HepG2 (cell line): ENCODE measurements around the gene ARHGEF39. TPM values are rescaled to one million over a fixed set of nuclear protein-coding genes. Genes with fewer than 3 reads are reported as not detected.

Experiments used
- CBX2 ChIP-seq, 2 experiments: fragments of 200-600 bp in 1 of 2; sonication (generic); formaldehyde crosslinking in 1 of 2; IDR thresholded peaks; 2 replicates each; pipeline versions ENCODE4 v1.7.0 to v1.8.1; 2018 to 2022; ENCODE audit warnings: low read depth in 2 of 2, low read length in 1 of 2, mild to moderate bottlenecking in 1 of 2, missing genetic modification reagents in 1 of 2
- FOXM1 ChIP-seq: sonication (generic); formaldehyde crosslinking; IDR thresholded peaks from 2 replicates; pipeline ENCODE4 v1.5.0; 2020; ENCODE audit warnings: missing genetic modification reagents
- ZFYVE20 ChIP-seq: sonication (generic); formaldehyde crosslinking; IDR thresholded peaks from 2 replicates; pipeline ENCODE4 v1.8.0; 2023; ENCODE audit warnings: low read depth, mild to moderate bottlenecking, moderate library complexity, missing genetic modification reagents, borderline replicate concordance
- ZKSCAN8 ChIP-seq: IDR thresholded peaks from 2 replicates; pipeline ENCODE4 v1.6.1; 2016; ENCODE audit warnings: borderline replicate concordance, missing genetic modification reagents, missing compliant biosample characterization
- ZNF207 ChIP-seq: fragments of 450-650 bp; IDR thresholded peaks from 2 replicates; pipeline ENCODE4 v1.6.1; 2016; ENCODE audit warnings: antibody characterized with exemption, borderline replicate concordance
- ZNF253 ChIP-seq: sonication (generic); formaldehyde crosslinking; IDR thresholded peaks from 2 replicates; pipeline ENCODE4 v1.8.0; 2022; ENCODE audit warnings: mild to moderate bottlenecking, missing genetic modification reagents, borderline replicate concordance
- polyA plus RNA-seq, 8 experiments: library from polyadenylated mRNA; depleted of rRNA in 3 of 8; stranded (reverse) in 7 of 8; unstranded in 1 of 8; fragments of >200 nt; fragmentation: Illumina TruSeq in 4 of 8; extraction: Trizol in 4 of 8; gene quantifications; 2 replicates each; pipeline versions ENCODE4 v1.2.1 to v1.2.3, GENCODE V29; 2011 to 2016; ENCODE audit warnings: low read depth in 4 of 8, missing spikeins in 1 of 8, mixed read lengths in 1 of 8; ENCODE audit not compliant: insufficient read depth in 1 of 8
- total RNA-seq, 5 experiments: library from RNA; depleted of rRNA; stranded (reverse); fragments of >200 nt; fragmentation: Illumina TruSeq; extraction: Trizol; gene quantifications; 2 replicates each; pipeline ENCODE4 v1.2.3, GENCODE V29; 2016; ENCODE audit warnings: low read depth in 1 of 5
- TF ChIP-seq, protein P1 (sequence below): sonication (generic); formaldehyde crosslinking; IDR thresholded peaks from 2 replicates; pipeline ENCODE4 v1.4.0; 2020; ENCODE audit warnings: missing genetic modification reagents
- TF ChIP-seq, protein P2 (sequence below): sonication (generic); formaldehyde crosslinking; IDR thresholded peaks from 2 replicates; pipeline ENCODE4 v1.4.0; 2020; ENCODE audit warnings: mild to moderate bottlenecking, missing genetic modification reagents
- TF ChIP-seq, protein P3 (sequence below): sonication (generic); formaldehyde crosslinking; IDR thresholded peaks from 2 replicates; pipeline ENCODE4 v1.4.0; 2020; ENCODE audit warnings: low read depth, mild to moderate bottlenecking, missing genetic modification reagents
- TF ChIP-seq, protein P4 (sequence below): sonication (generic); formaldehyde crosslinking; IDR thresholded peaks from 2 replicates; pipeline ENCODE4 v1.4.0; 2020; ENCODE audit warnings: mild to moderate bottlenecking, missing genetic modification reagents

Gene ARHGEF39
- total and polyA plus RNA-seq, 2 of the 13 experiments (the other 11 are each of a cell fraction or from before 2014, with no cell fraction given), result 11.2 to 12.3 TPM

DNA sequence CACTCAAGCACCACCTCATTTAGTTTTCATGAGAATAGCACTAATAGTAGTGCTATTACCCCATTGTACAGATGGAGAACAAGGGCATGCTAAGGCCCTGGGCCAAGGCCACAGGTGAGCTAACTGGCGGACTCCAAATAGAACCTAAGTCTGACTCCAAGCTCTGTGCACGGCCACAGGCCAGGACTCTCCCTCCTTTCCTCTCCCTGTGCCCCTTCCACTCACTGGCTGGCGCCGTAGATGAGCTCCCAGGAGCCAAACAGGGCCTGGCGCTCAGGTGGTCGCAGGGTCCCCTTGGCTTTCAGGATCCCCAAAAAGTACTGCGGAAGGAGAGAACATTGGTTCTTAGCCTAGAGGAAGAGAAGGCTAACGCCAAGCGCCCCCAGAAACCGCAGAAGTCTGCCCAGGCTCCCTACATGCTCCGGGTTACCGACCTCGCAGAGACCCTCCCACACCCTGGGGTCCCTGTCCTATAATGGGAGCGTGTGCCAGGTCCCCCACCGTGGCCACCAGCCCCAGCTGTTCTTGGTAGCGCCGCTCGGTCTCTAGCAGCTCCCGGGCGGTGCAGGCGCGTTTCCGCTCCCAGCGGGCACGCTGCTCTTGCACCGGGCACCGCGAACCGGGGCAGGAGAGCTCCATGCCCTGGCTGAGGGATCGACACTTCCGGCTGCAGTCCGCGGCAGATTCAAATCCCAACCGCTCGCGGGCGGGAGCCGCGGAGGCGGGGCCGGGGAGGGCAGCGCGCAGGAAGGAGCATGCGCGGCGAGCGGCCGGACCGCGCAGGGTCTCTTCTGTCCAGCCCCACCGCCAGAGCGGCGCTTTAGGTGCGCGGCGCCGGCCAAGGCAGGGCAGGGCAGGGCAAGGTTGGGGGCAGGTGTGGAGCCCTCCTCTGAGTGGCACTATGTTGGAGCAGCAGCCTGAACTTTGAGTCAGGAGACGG is at the start of gene ARHGEF39 (continued):
- TF ChIP-seq CBX2 (IDR thresholded peaks at IDR 0.05; ENCODE audit: low read depth, low read length) (no peak), CBX2 (CRISPR knock-in tag; IDR thresholded peaks at IDR 0.05; ENCODE audit: low read depth) (no peak), ZFYVE20 (CRISPR knock-in tag) (peak; percentile 83; the same call in 1 of the 2 replicates), ZNF207 (no peak), ZKSCAN8 (CRISPR knock-in tag) (peak; percentile 59; the same call in 1 of the 2 replicates), ZNF253 (CRISPR knock-in tag) (peak; percentile 94), FOXM1 (CRISPR knock-in tag) (0 out of 2 replicates have a peak, but pooled peaks have one; percentile 84)
- TF ChIP-seq, protein P1, sequence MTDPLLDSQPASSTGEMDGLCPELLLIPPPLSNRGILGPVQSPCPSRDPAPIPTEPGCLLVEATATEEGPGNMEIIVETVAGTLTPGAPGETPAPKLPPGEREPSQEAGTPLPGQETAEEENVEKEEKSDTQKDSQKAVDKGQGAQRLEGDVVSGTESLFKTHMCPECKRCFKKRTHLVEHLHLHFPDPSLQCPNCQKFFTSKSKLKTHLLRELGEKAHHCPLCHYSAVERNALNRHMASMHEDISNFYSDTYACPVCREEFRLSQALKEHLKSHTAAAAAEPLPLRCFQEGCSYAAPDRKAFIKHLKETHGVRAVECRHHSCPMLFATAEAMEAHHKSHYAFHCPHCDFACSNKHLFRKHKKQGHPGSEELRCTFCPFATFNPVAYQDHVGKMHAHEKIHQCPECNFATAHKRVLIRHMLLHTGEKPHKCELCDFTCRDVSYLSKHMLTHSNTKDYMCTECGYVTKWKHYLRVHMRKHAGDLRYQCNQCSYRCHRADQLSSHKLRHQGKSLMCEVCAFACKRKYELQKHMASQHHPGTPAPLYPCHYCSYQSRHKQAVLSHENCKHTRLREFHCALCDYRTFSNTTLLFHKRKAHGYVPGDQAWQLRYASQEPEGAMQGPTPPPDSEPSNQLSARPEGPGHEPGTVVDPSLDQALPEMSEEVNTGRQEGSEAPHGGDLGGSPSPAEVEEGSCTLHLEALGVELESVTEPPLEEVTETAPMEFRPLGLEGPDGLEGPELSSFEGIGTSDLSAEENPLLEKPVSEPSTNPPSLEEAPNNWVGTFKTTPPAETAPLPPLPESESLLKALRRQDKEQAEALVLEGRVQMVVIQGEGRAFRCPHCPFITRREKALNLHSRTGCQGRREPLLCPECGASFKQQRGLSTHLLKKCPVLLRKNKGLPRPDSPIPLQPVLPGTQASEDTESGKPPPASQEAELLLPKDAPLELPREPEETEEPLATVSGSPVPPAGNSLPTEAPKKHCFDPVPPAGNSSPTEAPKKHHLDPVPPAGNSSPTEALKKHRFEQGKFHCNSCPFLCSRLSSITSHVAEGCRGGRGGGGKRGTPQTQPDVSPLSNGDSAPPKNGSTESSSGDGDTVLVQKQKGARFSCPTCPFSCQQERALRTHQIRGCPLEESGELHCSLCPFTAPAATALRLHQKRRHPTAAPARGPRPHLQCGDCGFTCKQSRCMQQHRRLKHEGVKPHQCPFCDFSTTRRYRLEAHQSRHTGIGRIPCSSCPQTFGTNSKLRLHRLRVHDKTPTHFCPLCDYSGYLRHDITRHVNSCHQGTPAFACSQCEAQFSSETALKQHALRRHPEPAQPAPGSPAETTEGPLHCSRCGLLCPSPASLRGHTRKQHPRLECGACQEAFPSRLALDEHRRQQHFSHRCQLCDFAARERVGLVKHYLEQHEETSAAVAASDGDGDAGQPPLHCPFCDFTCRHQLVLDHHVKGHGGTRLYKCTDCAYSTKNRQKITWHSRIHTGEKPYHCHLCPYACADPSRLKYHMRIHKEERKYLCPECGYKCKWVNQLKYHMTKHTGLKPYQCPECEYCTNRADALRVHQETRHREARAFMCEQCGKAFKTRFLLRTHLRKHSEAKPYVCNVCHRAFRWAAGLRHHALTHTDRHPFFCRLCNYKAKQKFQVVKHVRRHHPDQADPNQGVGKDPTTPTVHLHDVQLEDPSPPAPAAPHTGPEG (CRISPR knock-in tag), result 0 out of 2 replicates have a peak, but pooled peaks have one; percentile 54
- TF ChIP-seq, protein P2, sequence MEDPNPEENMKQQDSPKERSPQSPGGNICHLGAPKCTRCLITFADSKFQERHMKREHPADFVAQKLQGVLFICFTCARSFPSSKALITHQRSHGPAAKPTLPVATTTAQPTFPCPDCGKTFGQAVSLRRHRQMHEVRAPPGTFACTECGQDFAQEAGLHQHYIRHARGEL (CRISPR knock-in tag), result no peak
- TF ChIP-seq, protein P3, sequence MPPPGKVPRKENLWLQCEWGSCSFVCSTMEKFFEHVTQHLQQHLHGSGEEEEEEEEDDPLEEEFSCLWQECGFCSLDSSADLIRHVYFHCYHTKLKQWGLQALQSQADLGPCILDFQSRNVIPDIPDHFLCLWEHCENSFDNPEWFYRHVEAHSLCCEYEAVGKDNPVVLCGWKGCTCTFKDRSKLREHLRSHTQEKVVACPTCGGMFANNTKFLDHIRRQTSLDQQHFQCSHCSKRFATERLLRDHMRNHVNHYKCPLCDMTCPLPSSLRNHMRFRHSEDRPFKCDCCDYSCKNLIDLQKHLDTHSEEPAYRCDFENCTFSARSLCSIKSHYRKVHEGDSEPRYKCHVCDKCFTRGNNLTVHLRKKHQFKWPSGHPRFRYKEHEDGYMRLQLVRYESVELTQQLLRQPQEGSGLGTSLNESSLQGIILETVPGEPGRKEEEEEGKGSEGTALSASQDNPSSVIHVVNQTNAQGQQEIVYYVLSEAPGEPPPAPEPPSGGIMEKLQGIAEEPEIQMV (CRISPR knock-in tag), result peak; percentile 96
- TF ChIP-seq, protein P4, sequence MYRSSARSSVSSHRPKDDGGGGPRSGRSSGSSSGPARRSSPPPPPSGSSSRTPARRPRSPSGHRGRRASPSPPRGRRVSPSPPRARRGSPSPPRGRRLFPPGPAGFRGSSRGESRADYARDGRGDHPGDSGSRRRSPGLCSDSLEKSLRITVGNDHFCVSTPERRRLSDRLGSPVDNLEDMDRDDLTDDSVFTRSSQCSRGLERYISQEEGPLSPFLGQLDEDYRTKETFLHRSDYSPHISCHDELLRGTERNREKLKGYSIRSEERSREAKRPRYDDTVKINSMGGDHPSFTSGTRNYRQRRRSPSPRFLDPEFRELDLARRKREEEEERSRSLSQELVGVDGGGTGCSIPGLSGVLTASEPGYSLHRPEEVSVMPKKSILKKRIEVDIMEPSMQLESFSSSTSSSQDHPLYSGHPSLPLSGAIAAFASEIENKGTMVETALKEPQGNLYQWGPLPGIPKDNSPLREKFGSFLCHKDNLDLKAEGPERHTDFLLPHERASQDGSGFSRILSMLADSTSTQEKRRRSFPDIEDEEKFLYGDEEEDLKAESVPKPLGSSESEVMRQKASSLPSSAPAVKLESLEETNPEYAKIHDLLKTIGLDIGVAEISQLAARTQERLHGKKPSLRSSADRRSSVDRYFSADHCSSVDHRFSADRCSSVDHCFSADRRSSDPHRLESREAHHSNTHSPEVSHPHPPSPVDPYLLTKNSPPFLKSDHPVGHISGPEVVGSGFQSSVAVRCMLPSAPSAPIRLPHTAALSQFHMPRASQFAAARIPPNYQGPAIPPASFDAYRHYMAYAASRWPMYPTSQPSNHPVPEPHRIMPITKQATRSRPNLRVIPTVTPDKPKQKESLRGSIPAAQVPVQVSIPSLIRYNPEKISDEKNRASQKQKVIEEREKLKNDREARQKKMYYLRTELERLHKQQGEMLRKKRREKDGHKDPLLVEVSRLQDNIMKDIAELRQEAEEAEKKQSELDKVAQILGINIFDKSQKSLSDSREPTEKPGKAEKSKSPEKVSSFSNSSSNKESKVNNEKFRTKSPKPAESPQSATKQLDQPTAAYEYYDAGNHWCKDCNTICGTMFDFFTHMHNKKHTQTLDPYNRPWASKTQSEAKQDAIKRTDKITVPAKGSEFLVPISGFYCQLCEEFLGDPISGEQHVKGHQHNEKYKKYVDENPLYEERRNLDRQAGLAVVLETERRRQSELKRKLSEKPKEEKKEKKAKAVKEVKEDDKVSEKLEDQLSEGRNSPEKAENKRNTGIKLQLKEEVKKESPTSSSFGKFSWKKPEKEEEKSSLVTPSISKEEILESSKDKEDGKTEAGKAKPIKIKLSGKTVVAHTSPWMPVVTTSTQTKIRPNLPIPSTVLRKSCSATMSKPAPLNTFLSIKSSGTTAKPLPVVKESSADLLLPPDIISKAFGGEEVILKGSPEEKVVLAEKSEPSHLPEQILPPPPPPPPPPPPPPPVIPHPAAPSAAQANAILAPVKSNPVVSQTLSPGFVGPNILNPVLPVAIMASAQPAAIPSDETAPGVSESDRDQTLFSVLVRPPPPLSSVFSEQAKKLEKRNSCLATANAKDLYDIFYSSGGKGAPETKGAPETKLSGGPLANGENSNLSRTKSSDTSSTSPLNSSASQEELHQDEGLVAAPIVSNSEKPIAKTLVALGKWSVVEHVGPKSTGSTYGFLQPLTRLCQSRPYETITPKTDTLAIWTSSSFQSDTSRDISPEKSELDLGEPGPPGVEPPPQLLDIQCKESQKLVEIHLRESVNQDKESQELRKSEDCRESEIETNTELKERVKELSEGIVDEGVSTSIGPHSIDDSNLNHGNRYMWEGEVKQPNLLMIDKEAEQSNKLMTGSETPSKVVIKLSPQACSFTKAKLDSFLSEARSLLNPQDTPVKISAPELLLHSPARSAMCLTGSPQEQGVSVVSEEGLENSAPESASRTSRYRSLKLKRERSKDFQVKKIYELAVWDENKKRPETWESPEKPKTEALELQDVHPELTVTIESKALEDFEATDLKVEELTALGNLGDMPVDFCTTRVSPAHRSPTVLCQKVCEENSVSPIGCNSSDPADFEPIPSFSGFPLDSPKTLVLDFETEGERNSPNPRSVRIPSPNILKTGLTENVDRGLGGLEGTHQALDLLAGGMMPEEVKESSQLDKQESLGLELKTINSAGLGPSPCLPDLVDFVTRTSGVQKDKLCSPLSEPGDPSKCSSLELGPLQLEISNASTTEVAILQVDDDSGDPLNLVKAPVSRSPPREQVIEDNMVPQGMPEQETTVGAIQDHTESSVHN (CRISPR knock-in tag), result 0 out of 2 replicates have a peak, but pooled peaks have one; percentile 8
